ENCODE results near the gene POU2AF2. TPM values are rescaled to one million over a fixed set of nuclear protein-coding genes. Genes with fewer than 3 reads are reported as not detected.

The POU2AF2 gene
- total RNA-seq, 3 donors from 2014 or later, result 2.0 TPM; not detected in 2

GRCh38 chr11:111237926-111238325 lies 7.6 kb upstream of the POU2AF2 start:
- peaks cover 0 to under 1% of the 10 kb centered on the region in 2 donors for H3K27me3 ChIP-seq
- TF ChIP-seq POLR2A (IDR thresholded peaks at IDR 0.05), result no peak
- TF ChIP-seq CTCF (IDR thresholded peaks at IDR 0.05), result no peak
- TF ChIP-seq POLR2AphosphoS5 (IDR thresholded peaks at IDR 0.05), result no peak
- H3K4me3 ChIP-seq, result no peak overlapping the region
- DNase-seq (ENCODE audit: low spot score in 2 of 2), result no peak
- no peaks in the 10 kb centered on the region for H3K4me1 ChIP-seq
- H3K36me3 ChIP-seq, result no peaks in the 10 kb centered on the region
- no peak overlapping the region for H3K27ac ChIP-seq
- no peaks in the 10 kb centered on the region for H3K9me3 ChIP-seq
- intact Hi-C loops (cut with DNase I; ENCODE audit: low total_unique reads), result no loop called here

GRCh38 chr11:111246956-111247355 lies 1.4 kb downstream of the POU2AF2 start:
- H3K9me3 ChIP-seq, result no peaks in the 10 kb centered on the region
- H3K4me3 ChIP-seq, result no peak overlapping the region
- intact Hi-C loops (cut with DNase I; ENCODE audit: low total_unique reads), result no loop called here
- H3K4me1 ChIP-seq, result no peaks in the 10 kb centered on the region
- H3K27ac ChIP-seq, result no peak overlapping the region
- no peaks in the 10 kb centered on the region for H3K36me3 ChIP-seq
- DNase-seq (ENCODE audit: low spot score in 2 of 2), result no peak
- peaks cover 0 to 5% of the 10 kb centered on the region in 2 donors for H3K27me3 ChIP-seq
- TF ChIP-seq CTCF (IDR thresholded peaks at IDR 0.05) (no peak), POLR2A (IDR thresholded peaks at IDR 0.05) (no peak), POLR2AphosphoS5 (IDR thresholded peaks at IDR 0.05) (no peak)

- DNase-seq (ENCODE audit: low spot score in 2 of 2), result no peak
- no peak overlapping the region for H3K4me3 ChIP-seq
- no peaks in the 10 kb centered on the region for H3K9me3 ChIP-seq
- no peak overlapping the region for H3K27ac ChIP-seq
- H3K27me3 ChIP-seq, result no peaks in the 10 kb centered on the region
- intact Hi-C loops (cut with DNase I; ENCODE audit: low total_unique reads), result no loop called here
- no peak for TF ChIP-seq CTCF (IDR thresholded peaks at IDR 0.05)
- no peak for TF ChIP-seq POLR2A (IDR thresholded peaks at IDR 0.05)
- TF ChIP-seq POLR2AphosphoS5 (IDR thresholded peaks at IDR 0.05), result no peak
- H3K4me1 ChIP-seq, result no peaks in the 10 kb centered on the region
- H3K36me3 ChIP-seq, result no peaks in the 10 kb centered on the region
These were observed 5.4 kb downstream of the POU2AF2 start for GRCh38 chr11:111250936-111251335.

GRCh38 chr11:111253131-111253530 lies 7.6 kb downstream of the POU2AF2 start:
- Histone ChIP-seq H3K4me1 (no peaks in the 10 kb centered on the region), H3K4me3 (no peak overlapping the region), H3K27me3 (no peaks in the 10 kb centered on the region), H3K9me3 (no peaks in the 10 kb centered on the region), H3K27ac (no peak overlapping the region), H3K36me3 (no peaks in the 10 kb centered on the region)
- no peak for DNase-seq (ENCODE audit: low spot score in 2 of 2)
- TF ChIP-seq CTCF (IDR thresholded peaks at IDR 0.05) (no peak), POLR2AphosphoS5 (IDR thresholded peaks at IDR 0.05) (no peak), POLR2A (IDR thresholded peaks at IDR 0.05) (no peak)
- intact Hi-C loops (cut with DNase I; ENCODE audit: low total_unique reads), result no loop called here

- Histone ChIP-seq H3K4me1 (no peaks in the 10 kb centered on the region), H3K4me3 (no peak overlapping the region), H3K27me3 (no peaks in the 10 kb centered on the region), H3K27ac (no peak overlapping the region), H3K36me3 (no peaks in the 10 kb centered on the region), H3K9me3 (no peaks in the 10 kb centered on the region)
- no peak for DNase-seq (ENCODE audit: low spot score in 2 of 2)
- intact Hi-C loops (cut with DNase I; ENCODE audit: low total_unique reads), result no loop called here
- TF ChIP-seq POLR2AphosphoS5 (IDR thresholded peaks at IDR 0.05) (no peak), POLR2A (IDR thresholded peaks at IDR 0.05) (no peak), CTCF (IDR thresholded peaks at IDR 0.05) (no peak)
These were observed 8.1 kb downstream of the POU2AF2 start for GRCh38 chr11:111253630-111254029.

Measured in breast epithelium (tissue), 4 donors.